B cell (primary cell): ENCODE measurements around the gene ACSBG1. TPM values are rescaled to one million over a fixed set of nuclear protein-coding genes. Genes with fewer than 3 reads are reported as not detected.

Source experiments
- ATAC-seq: fragments of 200-7000 bp; cut with Tn5 transposase; one replicate; pipeline ENCODE4 v1.10.0; 2021; ENCODE audit warnings: low read depth, mild to moderate bottlenecking, moderate number of reproducible peaks, moderate library complexity
- CTCF ChIA-PET: fragments of 350-600 bp; sonication (Branson Sonifier 250); formaldehyde crosslinking; loops from one replicate; lab custom pipeline; 2021; ENCODE audit warnings: antibody characterized with exemption, inconsistent platforms; lab: Charles Lee
- POLR2A ChIA-PET: fragments of 350-600 bp; sonication (Branson Sonifier 250); formaldehyde crosslinking; loops from one replicate; lab custom pipeline; 2021; ENCODE audit warnings: antibody characterized with exemption; lab: Charles Lee
- DNase-seq: peaks from one replicate; pipeline ENCODE4 v3.0.0; 2013
- H2AFZ ChIP-seq: 2 replicates; pipeline ENCODE4 v1.6.1; 2012; ENCODE audit warnings: mild to moderate bottlenecking, low read depth, low read length; ENCODE audit not compliant: insufficient read depth, poor library complexity, severe bottlenecking
- H3K27ac ChIP-seq, 2 donors: 1 replicate in 1 of 2; 2 replicates in 1 of 2; pipeline ENCODE4 v1.5.1; 2012 to 2013; ENCODE audit warnings: low read length in 2 of 2, mild to moderate bottlenecking in 2 of 2, moderate library complexity in 1 of 2
- H3K27me3 ChIP-seq, 4 experiments: fragments of 200-600 bp in 1 of 4; sonication (generic) in 1 of 4; replicated peaks in 1 of 4; 1 replicate in 2 of 4; 2 replicates in 2 of 4; pipeline versions ENCODE4 v1.6.1 to v1.7.0; 2013 to 2016; ENCODE audit warnings: low read length in 3 of 4, mild to moderate bottlenecking in 2 of 4, mixed read lengths in 1 of 4, moderate library complexity in 1 of 4; ENCODE audit not compliant: insufficient read depth in 4 of 4, control insufficient read depth in 3 of 4; ENCODE audit errors: control extremely low read depth in 1 of 4
- H3K36me3 ChIP-seq, 2 experiments: replicated peaks in 1 of 2; 1 replicate in 1 of 2; 2 replicates in 1 of 2; pipeline versions ENCODE4 v1.6.1 to v1.7.1; 2013; ENCODE audit warnings: low read length in 1 of 2; ENCODE audit not compliant: insufficient read depth in 2 of 2, control insufficient read depth in 1 of 2; ENCODE audit errors: control extremely low read depth in 1 of 2, extremely low read depth in 1 of 2
- H3K4me1 ChIP-seq, 2 donors: fragments of 200-600 bp in 1 of 2; sonication (generic) in 1 of 2; 1 replicate in 1 of 2; 2 replicates in 1 of 2; pipeline versions ENCODE4 v1.5.1 to v1.6.1; 2013 to 2017; ENCODE audit warnings: low read length in 2 of 2; ENCODE audit not compliant: control insufficient read depth in 2 of 2, insufficient read depth in 2 of 2
- H3K4me2 ChIP-seq: replicated peaks from 2 replicates; pipeline ENCODE3; 2012; ENCODE audit warnings: mild to moderate bottlenecking, low read depth, low read length; ENCODE audit not compliant: poor library complexity, severe bottlenecking
- H3K4me3 ChIP-seq, 5 experiments: fragments of 200-600 bp in 1 of 5; sonication (generic) in 1 of 5; 1 replicate in 3 of 5; 2 replicates in 2 of 5; pipeline versions ENCODE4 v1.5.1 to v1.7.0; 2011 to 2016; ENCODE audit warnings: low read length in 4 of 5, mild to moderate bottlenecking in 4 of 5, low read depth in 2 of 5, control low read depth in 1 of 5, moderate library complexity in 1 of 5; ENCODE audit not compliant: insufficient read depth in 1 of 5; ENCODE audit errors: control extremely low read depth in 1 of 5, extremely low read depth in 1 of 5
- H3K79me2 ChIP-seq: fragments of 200-600 bp; sonication (generic); one replicate; pipeline ENCODE4 v1.6.0; 2016; ENCODE audit warnings: low read length; ENCODE audit not compliant: control insufficient read depth, insufficient read depth
- H3K9ac ChIP-seq: fragments of 200-600 bp; sonication (generic); 2 replicates; pipeline ENCODE4 v1.6.1; 2017; ENCODE audit warnings: mild to moderate bottlenecking, low read length, moderate library complexity
- H3K9me3 ChIP-seq, 3 donors: one replicate each; pipeline versions ENCODE4 v1.6.1 to v1.7.1; 2013; ENCODE audit warnings: low read length in 2 of 3; ENCODE audit not compliant: control insufficient read depth in 2 of 3, insufficient read depth in 1 of 3; ENCODE audit errors: control extremely low read depth in 1 of 3
- H4K20me1 ChIP-seq: 2 replicates; pipeline ENCODE4 v1.6.0; 2012; ENCODE audit warnings: mild to moderate bottlenecking, low read length; ENCODE audit not compliant: insufficient read depth, control insufficient read depth, poor library complexity, severe bottlenecking
- H3K27ac Mint-ChIP-seq: one replicate; pipeline ENCODE4 v1.8.0; 2021; ENCODE audit warnings: mixed read lengths
- H3K27me3 Mint-ChIP-seq: one replicate; pipeline ENCODE4 v1.8.0; 2021; ENCODE audit warnings: mixed read lengths
- H3K4me1 Mint-ChIP-seq: one replicate; pipeline ENCODE4 v1.8.0; 2021; ENCODE audit warnings: mixed read lengths
- H3K4me3 Mint-ChIP-seq: one replicate; pipeline ENCODE4 v1.8.0; 2021; ENCODE audit warnings: mixed read lengths
- H3K9me3 Mint-ChIP-seq: one replicate; pipeline ENCODE4 v1.8.0; 2022; ENCODE audit warnings: mixed read lengths; ENCODE audit not compliant: insufficient read depth
- EZH2 ChIP-seq: IDR thresholded peaks from 2 replicates; pipeline ENCODE4 v1.6.1; 2012; ENCODE audit warnings: borderline replicate concordance, low read depth, mild to moderate bottlenecking, moderate library complexity, low read length; ENCODE audit not compliant: insufficient read depth, poor library complexity, severe bottlenecking
- WGBS: methylation state at CpG from one replicate; pipeline ENCODE4 v1.1.5; 2013; ENCODE audit warnings: missing lambda C conversion rate; ENCODE audit not compliant: insufficient coverage; 5-methylcytosine and 5-hydroxymethylcytosine counted together
- intact Hi-C: fragments of 100-400 bp; cut with micrococcal nuclease; formaldehyde crosslinking; loops from one replicate; pipeline ENCODE4 v1.10.0; 2022
- polyA plus RNA-seq: library from polyadenylated mRNA; depleted of rRNA; stranded (reverse); fragments of >200 nt; gene quantifications from 2 replicates; pipeline ENCODE4 v1.2.3, GENCODE V29; 2012
- total RNA-seq, 2 donors: library from RNA; stranded (reverse); fragments of 120-200 nt in 1 of 2; gene quantifications; 1 replicate in 1 of 2; 2 replicates in 1 of 2; pipeline versions ENCODE4 v1.2.3 to v1.2.4, GENCODE V29; 2013 to 2022
- TF ChIP-seq, protein P1 (sequence below): fragments of 200-600 bp; IDR thresholded peaks from one replicate; pipeline ENCODE4 v1.8.0; 2022; ENCODE audit warnings: antibody characterized with exemption, mild to moderate bottlenecking

The ACSBG1 gene
- total and polyA plus RNA-seq, 2 donors (not counting 1 experiment from before 2014, with no cell fraction given): 0.03 to 0.07 TPM

DNA sequence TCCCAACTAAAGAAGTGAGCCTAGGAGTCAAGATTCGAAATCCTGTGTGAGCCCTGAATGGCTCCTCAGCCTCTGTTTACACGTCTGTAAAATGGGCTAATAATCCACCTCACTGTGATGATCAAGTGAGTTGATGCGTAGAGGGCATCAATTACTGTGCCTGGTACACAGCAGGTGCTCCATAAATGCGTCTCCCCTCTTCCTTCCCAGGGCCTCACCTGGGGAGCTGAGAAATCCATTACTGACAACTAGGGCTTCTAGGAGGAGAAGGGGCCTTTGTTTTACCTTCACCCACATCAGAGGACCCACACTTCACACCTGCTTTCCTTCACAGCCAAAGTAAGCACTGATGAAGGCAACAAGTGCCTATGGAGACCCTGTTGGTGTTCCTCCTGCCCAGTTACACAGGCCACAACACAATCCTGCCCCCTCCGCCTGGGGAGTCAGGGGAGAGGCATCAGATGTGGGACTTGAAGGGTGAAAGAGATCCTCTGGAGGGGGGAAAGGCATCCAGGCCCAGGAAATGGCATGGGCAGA, 104.5 kb downstream of the ACSBG1 start:
- H3K4me2 ChIP-seq: no peak overlapping the region
- CTCF ChIA-PET: interaction anchor here (1.6 to 15.2 kb wide), 8 partner anchors 17 to 171 kb away, joined by 5 to 322 read pairs (median 22); no protein-coding TSS in a partner anchor
- Mint-ChIP-seq H3K9me3 (no peaks in the 10 kb centered on the region), H3K27ac (peak overlapping the region; percentile 86), H3K4me1 (peaks cover 14% of the 10 kb centered on the region), H3K27me3 (no peaks in the 10 kb centered on the region), H3K4me3 (peak overlapping the region; percentile 85)
- H3K4me1 ChIP-seq: peaks cover 12 to 14% of the 10 kb centered on the region in 2 donors
- no peaks in the 10 kb centered on the region for H4K20me1 ChIP-seq
- no peaks in the 10 kb centered on the region for H3K9me3 ChIP-seq
- H3K4me3 ChIP-seq: no peak overlapping the region
- no peak for ATAC-seq
- H3K27ac ChIP-seq: peak overlapping the region in 1 of 2 donors; percentile 6
- POLR2A ChIA-PET: interaction anchor here (2.4 kb wide), 1 partner anchor 66 kb away, joined by 11 read pairs; no protein-coding TSS in a partner anchor
- no peaks in the 10 kb centered on the region for H3K79me2 ChIP-seq
- no peaks in the 10 kb centered on the region for H3K27me3 ChIP-seq
- DNase-seq: no peak
- no peak overlapping the region for H2AFZ ChIP-seq
- no peak overlapping the region for H3K9ac ChIP-seq
- no peak for TF ChIP-seq EZH2
- TF ChIP-seq, protein P1, sequence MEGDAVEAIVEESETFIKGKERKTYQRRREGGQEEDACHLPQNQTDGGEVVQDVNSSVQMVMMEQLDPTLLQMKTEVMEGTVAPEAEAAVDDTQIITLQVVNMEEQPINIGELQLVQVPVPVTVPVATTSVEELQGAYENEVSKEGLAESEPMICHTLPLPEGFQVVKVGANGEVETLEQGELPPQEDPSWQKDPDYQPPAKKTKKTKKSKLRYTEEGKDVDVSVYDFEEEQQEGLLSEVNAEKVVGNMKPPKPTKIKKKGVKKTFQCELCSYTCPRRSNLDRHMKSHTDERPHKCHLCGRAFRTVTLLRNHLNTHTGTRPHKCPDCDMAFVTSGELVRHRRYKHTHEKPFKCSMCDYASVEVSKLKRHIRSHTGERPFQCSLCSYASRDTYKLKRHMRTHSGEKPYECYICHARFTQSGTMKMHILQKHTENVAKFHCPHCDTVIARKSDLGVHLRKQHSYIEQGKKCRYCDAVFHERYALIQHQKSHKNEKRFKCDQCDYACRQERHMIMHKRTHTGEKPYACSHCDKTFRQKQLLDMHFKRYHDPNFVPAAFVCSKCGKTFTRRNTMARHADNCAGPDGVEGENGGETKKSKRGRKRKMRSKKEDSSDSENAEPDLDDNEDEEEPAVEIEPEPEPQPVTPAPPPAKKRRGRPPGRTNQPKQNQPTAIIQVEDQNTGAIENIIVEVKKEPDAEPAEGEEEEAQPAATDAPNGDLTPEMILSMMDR: no peak
- intact Hi-C loops: loop anchor here (2.0 kb wide), 2 partner anchors 41 to 309 kb away; partner anchors contain the start of gene IREB2
- H3K36me3 ChIP-seq: no peaks in the 10 kb centered on the region
- 100% methylated on average over 3 of the region's 5 CpGs for WGBS

DNA sequence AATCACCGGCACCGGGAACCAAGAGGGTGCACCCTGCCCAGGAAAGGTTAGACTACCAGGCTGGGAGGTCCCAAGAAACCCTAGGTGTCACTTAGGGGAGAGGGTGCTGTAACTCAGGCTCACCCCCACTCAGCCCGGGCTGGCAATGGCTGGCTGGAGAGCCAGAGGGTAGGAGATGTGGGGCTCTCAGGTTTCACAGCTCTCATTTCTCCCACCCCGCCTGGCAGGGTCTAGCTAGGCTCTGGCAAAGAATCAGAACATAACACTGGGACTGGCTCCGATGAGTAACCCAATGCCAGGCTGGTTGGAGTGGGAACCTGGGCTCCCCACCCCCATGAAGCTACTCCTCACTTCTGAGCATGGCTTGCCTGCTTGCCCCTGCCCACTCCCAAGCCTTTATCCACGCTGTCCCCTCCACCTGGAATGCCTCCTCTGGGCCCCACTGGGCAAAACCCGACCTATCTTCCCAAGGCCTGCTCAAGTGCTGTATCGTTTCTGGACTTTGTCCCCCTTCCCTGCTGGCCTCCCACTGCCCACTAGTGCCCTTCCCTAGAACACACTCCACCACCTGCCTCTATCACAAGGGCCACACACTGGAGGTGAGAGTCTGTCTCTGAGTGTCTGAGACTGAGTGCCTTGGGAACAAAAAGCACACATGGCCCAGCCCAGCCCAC, 105.2 kb downstream of the ACSBG1 start:
- DNase-seq: no peak
- Histone ChIP-seq H3K4me3 (no peak overlapping the region), H3K4me1 (peaks cover 12 to 14% of the 10 kb centered on the region in 2 donors), H3K27ac (no peak overlapping the region), H3K9me3 (no peaks in the 10 kb centered on the region), H3K4me2 (no peak overlapping the region), H3K79me2 (no peaks in the 10 kb centered on the region), H2AFZ (no peak overlapping the region), H3K36me3 (no peaks in the 10 kb centered on the region), H3K9ac (no peak overlapping the region), H4K20me1 (no peaks in the 10 kb centered on the region), H3K27me3 (no peaks in the 10 kb centered on the region)
- Mint-ChIP-seq H3K9me3 (no peaks in the 10 kb centered on the region), H3K4me1 (peaks cover 14% of the 10 kb centered on the region), H3K27ac (peak overlapping the region; percentile 37), H3K27me3 (no peaks in the 10 kb centered on the region), H3K4me3 (no peak overlapping the region)
- TF ChIP-seq EZH2: no peak
- TF ChIP-seq, protein P1: no peak
- intact Hi-C loops: no loop called here
- no peak for ATAC-seq
- CTCF ChIA-PET: interaction anchor here (3.6 to 15.2 kb wide), 3 partner anchors 16 to 65 kb away, joined by 14 to 322 read pairs (median 56); no protein-coding TSS in a partner anchor
- WGBS: 97% methylated on average over 7 of the region's 8 CpGs
- POLR2A ChIA-PET: no interaction called here
